ENCODE results near the gene FGF12.

The FGF12 gene

GRCh38 chr3:192684151-192684550 is 43.2 kb downstream of the FGF12 start:
- no peak for DNase-seq

DNA sequence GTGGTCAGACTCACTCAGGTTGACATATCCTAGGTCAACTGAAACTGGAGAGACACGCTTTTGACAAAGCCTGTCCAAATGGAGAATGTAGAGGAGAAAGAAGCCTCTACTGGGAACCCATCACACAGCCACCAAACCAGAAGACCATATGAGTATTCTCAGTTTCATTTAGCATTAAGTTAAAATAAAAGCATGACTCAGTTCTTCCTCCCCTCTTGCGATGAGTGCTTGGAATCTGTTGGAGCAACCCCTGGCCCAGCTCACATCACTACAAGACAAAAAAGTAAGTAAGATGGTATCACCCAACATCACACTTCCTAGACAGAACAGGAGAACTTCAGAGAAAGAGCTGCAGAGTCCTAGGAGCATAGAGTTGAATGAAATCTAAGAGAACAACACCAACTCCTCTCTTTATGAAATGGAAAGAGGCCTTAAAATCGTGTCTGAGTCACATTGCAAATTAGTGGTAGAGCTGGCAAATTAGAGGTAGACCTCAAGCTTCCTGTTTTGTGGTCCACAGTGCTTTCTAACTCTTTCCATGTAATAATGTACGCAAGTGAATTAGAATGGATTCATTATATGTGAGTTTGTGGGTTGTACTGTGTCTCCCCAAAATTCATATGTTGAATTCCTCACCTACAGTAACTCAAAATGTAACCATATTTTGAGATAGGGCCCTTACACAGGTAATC is 51.2 kb downstream of the FGF12 start:
- DNase-seq, result no peak

DNA sequence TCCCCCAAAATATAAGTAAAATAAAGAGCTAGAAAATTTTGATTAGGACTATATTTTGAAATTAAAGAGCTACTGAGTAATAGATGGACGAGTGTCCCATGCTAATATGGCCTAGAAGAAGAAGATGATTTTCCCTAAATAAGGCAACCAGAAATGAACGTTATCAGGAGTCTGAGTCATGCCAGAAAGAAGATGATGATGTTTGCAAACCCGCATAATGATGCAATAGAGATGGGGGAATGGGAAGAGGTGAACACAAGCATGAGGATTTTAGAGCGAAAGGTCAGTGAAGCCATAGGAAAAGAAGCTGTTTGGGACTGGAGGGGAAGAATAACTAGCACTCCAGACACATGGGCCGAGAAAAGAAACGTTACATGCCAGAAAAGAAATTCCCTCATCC is 71.7 kb downstream of the FGF12 start:
- no peak for DNase-seq

DNA sequence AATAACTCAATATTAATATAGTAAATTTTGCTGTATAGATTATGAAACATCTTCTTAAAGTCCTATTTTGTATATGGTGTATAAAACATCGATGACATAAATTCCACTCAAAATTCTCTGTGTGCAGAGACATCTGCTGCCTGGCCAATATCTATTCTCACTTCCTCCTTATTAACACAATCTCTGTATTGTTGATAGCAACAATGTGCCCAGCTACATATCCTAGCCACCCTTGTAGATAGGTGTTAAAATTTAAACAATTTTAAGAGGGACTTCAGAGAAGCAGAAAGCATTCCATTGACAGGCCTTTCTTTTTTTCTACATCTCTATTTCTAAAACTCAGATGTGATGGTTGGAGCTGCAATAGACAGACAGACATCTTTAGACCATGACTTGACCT is 72.3 kb downstream of the FGF12 start:
- no peak for DNase-seq

DNA sequence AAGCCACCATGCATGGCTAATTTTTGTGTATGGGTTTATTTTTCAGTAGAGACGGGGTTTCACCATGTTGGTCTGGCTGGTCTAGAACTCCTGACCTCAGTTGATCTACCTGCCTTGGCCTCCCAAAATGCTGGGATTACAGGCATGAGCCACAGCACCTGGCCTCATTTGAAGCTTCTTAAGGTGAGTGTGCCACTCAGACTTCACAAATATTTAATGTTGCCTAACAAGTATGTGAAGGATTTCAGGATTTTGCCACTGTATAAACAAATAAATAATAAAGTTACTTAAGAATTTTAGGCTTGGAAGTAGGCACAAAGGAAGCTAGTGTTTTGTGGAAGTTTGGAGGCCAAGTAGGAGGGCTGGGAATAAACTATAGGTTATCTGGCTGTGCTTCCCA is 73.5 kb downstream of the FGF12 start:
- no peak for DNase-seq

GRCh38 chr3:192652727-192653126 is 74.6 kb downstream of the FGF12 start:
- no peak for DNase-seq

DNA sequence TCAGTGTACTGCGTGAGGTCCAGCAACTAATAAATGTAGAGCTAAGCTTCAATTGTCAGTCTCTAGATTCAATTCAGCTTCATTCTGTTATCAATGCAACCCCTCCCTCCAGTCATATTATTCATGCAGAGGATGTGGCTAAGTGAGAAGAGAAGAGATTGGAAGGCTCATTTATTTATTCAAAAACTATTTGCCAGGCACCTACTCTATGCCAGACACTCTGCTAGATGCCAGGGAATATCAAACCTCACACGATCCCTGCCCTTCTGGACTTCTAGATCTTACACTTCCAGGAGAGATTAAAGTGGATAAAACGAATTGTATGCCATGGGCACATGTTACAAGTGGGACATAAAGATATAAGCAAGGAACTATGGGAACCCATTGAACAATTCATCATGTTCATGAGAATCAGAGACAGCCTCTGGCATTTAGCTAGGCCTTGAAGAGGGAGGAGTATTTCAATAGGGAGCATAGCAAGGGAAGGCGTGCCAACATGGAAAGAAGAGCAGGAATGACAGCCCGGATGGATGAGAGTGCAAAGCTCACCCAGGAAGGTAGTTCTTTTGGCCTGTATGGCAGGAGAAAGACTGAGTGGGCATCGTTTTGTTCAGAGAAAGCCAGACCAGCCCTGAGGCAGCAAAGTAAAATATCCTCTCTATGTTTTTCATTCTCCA is 75.4 kb downstream of the FGF12 start:
- no peak for DNase-seq

- DNase-seq, result no peak
These were observed 81.9 kb downstream of the FGF12 start for GRCh38 chr3:192645437-192645836.

DNA sequence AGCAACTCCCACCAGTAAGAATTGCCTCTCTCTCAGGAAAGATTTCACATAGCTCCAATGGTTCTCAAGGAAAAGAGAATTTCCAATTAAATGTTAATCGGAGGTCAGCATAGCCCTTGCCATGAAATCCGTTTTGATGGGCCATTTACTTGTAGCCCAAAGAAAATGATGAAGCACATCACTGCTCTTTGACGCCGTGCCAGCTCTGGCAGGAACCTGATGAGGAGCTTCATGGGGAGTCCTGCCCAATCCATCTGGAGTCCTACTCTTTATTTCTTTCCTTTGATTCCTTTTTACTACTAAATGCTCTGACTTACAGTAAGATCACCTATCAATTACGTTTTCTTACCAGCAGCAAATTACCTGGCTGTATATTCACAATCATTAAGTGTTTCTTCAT is 84.7 kb downstream of the FGF12 start:
- DNase-seq, result no peak

- no peak for DNase-seq
These were observed 85.4 kb downstream of the FGF12 start for GRCh38 chr3:192641919-192642318.

DNA sequence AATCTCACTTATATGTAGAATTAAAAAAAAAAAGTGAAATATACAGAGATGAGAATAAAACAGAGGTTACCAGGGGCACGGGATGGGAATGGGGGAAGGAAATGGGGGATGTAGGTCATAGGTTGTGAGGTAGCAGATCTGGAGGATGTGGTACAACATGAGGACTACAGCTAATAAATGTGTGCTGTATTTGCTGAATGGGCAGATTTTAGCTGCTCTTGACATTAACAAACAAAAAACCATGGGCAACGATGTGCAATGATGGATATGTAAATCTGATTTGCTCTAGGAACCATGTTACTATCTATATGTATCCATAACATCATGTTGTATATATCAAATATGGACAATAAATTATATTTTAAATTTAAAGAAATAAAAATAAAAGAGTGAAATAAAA is 87.4 kb downstream of the FGF12 start:
- no peak for DNase-seq

DNA sequence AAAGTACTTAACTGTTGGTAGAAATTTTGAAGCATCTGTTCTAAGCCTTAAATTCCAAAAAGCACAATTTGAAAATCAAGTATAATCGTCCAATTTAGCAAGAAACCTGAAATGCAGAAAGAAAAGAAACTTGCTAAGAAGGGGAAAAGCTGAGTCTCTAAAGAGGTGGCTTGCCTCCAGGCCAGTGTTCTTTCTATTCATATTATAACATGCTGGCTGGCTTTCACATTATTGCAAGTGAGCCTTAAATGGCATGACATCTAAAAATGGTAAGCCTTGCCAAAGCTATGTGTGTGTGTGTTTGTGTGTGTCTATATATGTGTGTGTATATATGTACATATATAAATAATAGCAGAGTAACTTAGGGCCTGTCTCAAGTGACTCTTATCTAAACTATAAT is 89.5 kb downstream of the FGF12 start:
- DNase-seq, result no peak

- no peak for DNase-seq
These were observed 90.6 kb downstream of the FGF12 start for GRCh38 chr3:192636517-192637444.

GRCh38 chr3:192629429-192629828 is 97.9 kb downstream of the FGF12 start:
- no peak for DNase-seq

- DNase-seq, result no peak
These were observed 105.4 kb downstream of the FGF12 start for GRCh38 chr3:192621909-192622308.

- DNase-seq, result no peak
These were observed 107.1 kb downstream of the FGF12 start for GRCh38 chr3:192620275-192620674.

DNA sequence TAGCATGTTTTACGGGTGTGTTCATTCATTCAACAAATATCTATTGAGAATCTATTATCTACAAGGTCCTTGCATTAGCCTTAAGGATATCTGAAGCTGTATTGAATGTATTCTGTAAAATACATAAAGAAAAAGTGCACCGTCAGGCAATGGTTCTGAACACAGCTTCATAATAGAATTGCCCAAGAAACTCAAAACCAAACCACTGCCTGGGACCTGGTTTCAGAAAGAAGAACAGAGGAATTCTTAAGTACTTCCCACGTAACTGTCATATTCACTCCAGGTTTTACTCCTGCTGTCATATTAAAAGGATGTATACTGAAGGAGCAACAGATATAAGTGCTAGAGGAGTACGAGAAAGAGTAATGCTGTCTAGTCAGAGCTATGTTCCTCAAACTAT is 115.9 kb downstream of the FGF12 start:
- no peak for DNase-seq

DNA sequence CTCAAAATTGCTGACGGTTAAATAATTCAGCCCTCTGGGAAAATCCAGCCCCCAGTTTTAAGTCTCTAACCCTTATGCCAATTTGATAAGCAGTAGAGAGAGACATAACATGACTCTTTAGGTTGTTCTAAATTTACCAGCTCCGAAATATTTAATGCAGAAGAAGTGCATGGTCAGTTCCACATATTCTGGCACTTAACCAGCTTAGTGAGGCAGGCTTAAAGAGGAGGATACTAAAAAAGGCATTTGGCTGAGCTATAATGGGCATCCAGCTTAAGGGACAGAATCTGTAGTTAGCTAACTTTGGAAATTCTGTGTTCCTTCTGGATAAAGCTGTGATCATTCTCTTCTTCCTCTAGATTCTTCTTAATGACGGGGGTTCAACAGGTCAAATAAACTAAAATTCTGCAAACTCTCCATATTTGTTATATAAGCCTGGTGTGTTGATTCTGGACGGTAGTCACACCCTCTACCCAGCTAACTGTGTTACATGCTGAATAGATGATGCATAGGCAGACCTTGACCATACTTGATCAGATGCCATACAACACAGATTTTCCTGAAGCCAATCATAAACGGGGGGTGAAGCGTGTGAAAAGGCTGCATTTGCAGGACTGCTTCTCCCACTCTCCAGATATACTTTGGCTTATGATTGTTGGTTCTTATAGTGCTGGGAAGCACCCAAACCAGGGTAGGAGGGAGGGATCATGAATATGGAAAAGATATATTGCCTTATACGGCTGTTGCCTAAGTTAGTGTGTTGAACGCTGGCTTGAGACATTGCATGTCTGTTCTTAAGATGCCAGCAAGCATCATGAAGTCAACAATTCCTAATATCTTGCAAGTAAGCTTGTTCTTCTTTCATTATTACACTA is 118.4 kb downstream of the FGF12 start:
- no peak for DNase-seq

GRCh38 chr3:192607798-192608197 is 119.5 kb downstream of the FGF12 start:
- DNase-seq, result no peak

DNA sequence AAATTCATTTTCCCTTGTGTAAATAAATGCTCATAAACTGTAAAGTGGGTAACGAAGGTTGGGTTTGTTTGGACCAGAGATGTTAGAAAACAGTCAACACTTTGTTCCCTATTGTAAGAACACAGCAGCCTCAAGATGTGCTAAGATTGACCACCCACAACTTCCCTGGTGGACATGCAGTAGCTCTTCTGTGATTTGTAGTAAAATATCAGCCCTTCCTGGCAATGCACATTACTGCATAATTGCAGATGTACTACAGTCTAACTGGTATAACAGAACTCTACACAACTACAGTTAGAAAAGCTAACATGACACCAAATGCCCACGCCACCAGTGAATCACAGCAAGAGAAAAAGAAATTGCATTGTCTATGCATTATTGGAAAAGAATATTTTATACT is 129.4 kb downstream of the FGF12 start:
- no peak for DNase-seq

DNA sequence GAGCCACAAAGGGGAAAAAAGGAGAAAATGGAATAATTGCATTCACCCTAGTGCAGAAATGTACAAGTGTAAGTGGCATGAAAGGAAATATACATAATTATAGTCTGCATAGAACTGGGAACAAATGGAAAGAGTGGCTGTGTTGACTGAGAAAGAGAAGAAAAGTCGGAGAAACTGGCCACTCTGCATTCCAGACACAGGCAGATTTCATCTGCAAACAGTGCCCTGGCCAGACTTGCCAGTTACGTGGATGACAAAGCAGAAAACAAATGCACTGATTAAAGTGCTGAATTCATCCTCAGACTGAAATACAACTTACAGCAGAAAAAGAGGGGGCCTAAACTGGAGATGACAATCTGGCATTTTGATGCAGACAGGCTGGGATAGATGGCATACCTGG is 129.8 kb downstream of the FGF12 start:
- no peak for DNase-seq

DNA sequence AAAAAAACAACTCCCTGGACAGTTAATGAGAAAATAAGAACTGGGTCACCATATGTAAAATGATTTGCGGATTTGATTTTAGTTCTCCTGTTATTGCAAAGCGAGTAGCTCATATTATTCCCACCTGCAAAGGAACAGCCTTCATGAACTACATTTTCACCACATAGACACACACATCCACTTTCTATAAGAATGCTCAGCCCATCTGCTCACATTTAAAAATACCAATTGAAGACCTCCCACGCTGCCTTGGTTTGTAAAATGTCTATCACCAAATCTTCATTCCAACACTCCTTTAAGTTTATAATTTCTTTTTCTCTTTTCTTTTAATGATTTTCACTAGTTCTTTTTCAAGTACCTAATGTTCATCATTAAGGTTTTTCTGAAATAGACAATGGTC is 148.6 kb downstream of the FGF12 start:
- DNase-seq, result no peak

DNA sequence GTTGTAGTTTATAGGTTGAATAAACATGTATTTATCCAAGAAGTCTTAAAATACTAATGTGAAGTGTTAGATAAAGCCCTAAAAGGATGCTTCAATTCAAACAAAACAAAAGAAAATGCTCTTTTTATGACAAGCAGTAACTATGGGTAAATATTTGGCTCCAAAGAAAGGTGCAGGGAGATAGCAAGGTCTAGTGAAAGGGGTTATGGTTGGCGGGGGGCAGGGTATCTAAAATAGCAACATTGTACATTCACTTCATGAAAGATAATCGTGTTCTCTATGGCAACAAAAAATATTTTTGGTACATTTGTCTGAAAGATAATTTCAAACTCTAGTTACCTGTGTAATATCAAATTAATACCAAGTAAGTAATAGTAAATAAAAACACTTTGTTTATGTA is 149.5 kb downstream of the FGF12 start:
- no peak for DNase-seq

Measured in CD4-positive, alpha-beta T cell treated with Interleukin-10 for 1 hour (primary cell).